8988T (cell line): ENCODE data around the gene ZKSCAN8.

Experiments
- DNase-seq: peaks from one replicate; pipeline ENCODE4 v3.0.0; 2011

Gene ZKSCAN8

GRCh38 chr6:28140616-28141015, 1.1 kb upstream of the ZKSCAN8 start:
- DNase-seq, result no peak

- no peak for DNase-seq
These were observed 763 bp downstream of the ZKSCAN8 start for GRCh38 chr6:28142446-28142845.

GRCh38 chr6:28145231-28145630, 3.5 kb downstream of the ZKSCAN8 start:
- no peak for DNase-seq

GRCh38 chr6:28152531-28152930, 10.8 kb downstream of the ZKSCAN8 start:
- no peak for DNase-seq

GRCh38 chr6:28153546-28153945, 11.9 kb downstream of the ZKSCAN8 start:
- no peak for DNase-seq

- no peak for DNase-seq
These were observed 12.7 kb downstream of the ZKSCAN8 start for GRCh38 chr6:28154357-28154756.

- no peak for DNase-seq
These were observed 16.6 kb downstream of the ZKSCAN8 start for GRCh38 chr6:28158318-28158717.

- no peak for DNase-seq
These were observed 17.4 kb downstream of the ZKSCAN8 start for GRCh38 chr6:28159029-28159607.

- no peak for DNase-seq
These were observed 18.6 kb downstream of the ZKSCAN8 start for GRCh38 chr6:28160233-28160632.

- peak; percentile 33 for DNase-seq
These were observed 19.9 kb downstream of the ZKSCAN8 start for GRCh38 chr6:28161410-28162079.

- DNase-seq, result no peak
These were observed 23.9 kb downstream of the ZKSCAN8 start for GRCh38 chr6:28165563-28165962.

- DNase-seq, result no peak
These were observed 25.4 kb downstream of the ZKSCAN8 start for GRCh38 chr6:28167068-28167467.

GRCh38 chr6:28167926-28168325, 26.2 kb downstream of the ZKSCAN8 start:
- DNase-seq, result no peak

- no peak for DNase-seq
These were observed 29.6 kb downstream of the ZKSCAN8 start for GRCh38 chr6:28171271-28171670.

GRCh38 chr6:28172006-28172405, 30.3 kb downstream of the ZKSCAN8 start:
- DNase-seq, result no peak

GRCh38 chr6:28176373-28176772, 34.7 kb downstream of the ZKSCAN8 start:
- no peak for DNase-seq

GRCh38 chr6:28182255-28182654, 40.6 kb downstream of the ZKSCAN8 start:
- no peak for DNase-seq

GRCh38 chr6:28188111-28188979, 46.7 kb downstream of the ZKSCAN8 start:
- DNase-seq, result no peak

GRCh38 chr6:28200020-28200419, 58.3 kb downstream of the ZKSCAN8 start:
- DNase-seq, result no peak

GRCh38 chr6:28203201-28203600, 61.5 kb downstream of the ZKSCAN8 start:
- no peak for DNase-seq

GRCh38 chr6:28205879-28206278, 64.2 kb downstream of the ZKSCAN8 start:
- DNase-seq, result no peak

- no peak for DNase-seq
These were observed 64.8 kb downstream of the ZKSCAN8 start for GRCh38 chr6:28206527-28206926.

GRCh38 chr6:28206928-28207509, 65.3 kb downstream of the ZKSCAN8 start:
- no peak for DNase-seq
